HEK293T (cell line): Measurements from ENCODE around the gene CGNL1.

Experiments used
- BHLHE40 ChIP-seq: fragments of 450-650 bp; IDR thresholded peaks from 2 replicates; pipeline ENCODE4 v1.6.1; 2016; ENCODE audit warnings: mild to moderate bottlenecking, moderate library complexity, borderline replicate concordance
- ELF4 ChIP-seq: fragments of 450-650 bp; IDR thresholded peaks from 2 replicates; pipeline ENCODE4 v1.6.1; 2017; ENCODE audit warnings: antibody characterized with exemption
- FOXA1 ChIP-seq: fragments of 450-650 bp; IDR thresholded peaks from 2 replicates; pipeline ENCODE4 v1.6.1; 2016; ENCODE audit warnings: mild to moderate bottlenecking
- FOXM1 ChIP-seq: fragments of 450-650 bp; IDR thresholded peaks from 2 replicates; pipeline ENCODE4 v1.6.1; 2017; ENCODE audit warnings: mild to moderate bottlenecking, borderline replicate concordance
- NFRKB ChIP-seq: fragments of 450-650 bp; IDR thresholded peaks from 2 replicates; pipeline ENCODE4 v1.6.1; 2016; ENCODE audit warnings: mild to moderate bottlenecking, moderate library complexity
- PKNOX1 ChIP-seq: fragments of 450-650 bp; IDR thresholded peaks from 2 replicates; pipeline ENCODE4 v1.6.1; 2016

- TF ChIP-seq FOXA1 (no peak), BHLHE40 (no peak), FOXM1 (no peak), NFRKB (no peak), ELF4 (no peak), PKNOX1 (no peak)
These were observed 86.1 kb downstream of the CGNL1 start for GRCh38 chr15:57462381-57462780.
